HG03558 (cell line): ENCODE data around the gene ZNF682.
A peak's percentile ranks its signal among the peaks of the same experiment; 100 is the strongest.
"Not testable (repeated sequence)": the region's sequence is repeated elsewhere in the genome, so short reads cannot be mapped to it uniquely, and the experiment has no call there.

Source experiments
- ATAC-seq: cut with Tn5 transposase; IDR thresholded peaks from one replicate; pipeline ENCODE4 v1.9.1; 2021; ENCODE audit warnings: moderate number of reproducible peaks; ENCODE audit not compliant: unreplicated experiment; ENCODE audit errors: extremely low read depth

The ZNF682 gene

GRCh38 chr19:20039203-20039723 is at the start of gene ZNF682:
TSS of gene ZNF682 (minus strand) at chr19:20039505. CDS start at chr19:20039345, 160 bp downstream.
- peak; percentile 56 for ATAC-seq

- ATAC-seq: not testable (repeated sequence)
Observed at GRCh38 chr19:20082876-20083275, 43.6 kb upstream of the ZNF682 start.

- not testable (repeated sequence) for ATAC-seq
Observed at GRCh38 chr19:20082232-20082833, 43.0 kb upstream of the ZNF682 start.

- no peak for ATAC-seq
Observed at GRCh38 chr19:20080656-20081055, 41.4 kb upstream of the ZNF682 start.

GRCh38 chr19:20079476-20079875 is 40.2 kb upstream of the ZNF682 start:
- ATAC-seq: no peak

- ATAC-seq: no peak
Observed at GRCh38 chr19:20078581-20079031, 39.3 kb upstream of the ZNF682 start.

- ATAC-seq: peak; percentile 84
Observed at GRCh38 chr19:20077791-20078463, 38.6 kb upstream of the ZNF682 start, which contains the start of gene ZNF90. TSS of gene ZNF90 (plus strand) at chr19:20078000. CDS start at chr19:20078133, 133 bp downstream.

- no peak for ATAC-seq
Observed at GRCh38 chr19:20072936-20073335, 33.6 kb upstream of the ZNF682 start.

GRCh38 chr19:20070691-20071090 is 31.4 kb upstream of the ZNF682 start:
- no peak for ATAC-seq

- not testable (repeated sequence) for ATAC-seq
Observed at GRCh38 chr19:20068559-20068958, 29.3 kb upstream of the ZNF682 start.

GRCh38 chr19:20067943-20068342 is 28.6 kb upstream of the ZNF682 start:
- no peak for ATAC-seq

GRCh38 chr19:20066861-20067260 is 27.6 kb upstream of the ZNF682 start:
- no peak for ATAC-seq

- no peak for ATAC-seq
Observed at GRCh38 chr19:20060282-20060681, 21.0 kb upstream of the ZNF682 start.

GRCh38 chr19:20058738-20059137 is 19.4 kb upstream of the ZNF682 start:
- ATAC-seq: not testable (repeated sequence)

GRCh38 chr19:20051841-20052768 is 12.8 kb upstream of the ZNF682 start:
- no peak for ATAC-seq

- not testable (repeated sequence) for ATAC-seq
Observed at GRCh38 chr19:20045742-20046141, 6.4 kb upstream of the ZNF682 start.

GRCh38 chr19:20044663-20045062 is 5.4 kb upstream of the ZNF682 start:
- ATAC-seq: no peak

GRCh38 chr19:20038358-20039202 is 725 bp downstream of the ZNF682 start:
- no peak for ATAC-seq

GRCh38 chr19:20035935-20036334 is 3.4 kb downstream of the ZNF682 start:
- ATAC-seq: no peak

GRCh38 chr19:20028611-20029010 is 10.7 kb downstream of the ZNF682 start:
- no peak for ATAC-seq
